Measurements from ENCODE around the gene CA10. TPM values are rescaled to one million over a fixed set of nuclear protein-coding genes. Genes with fewer than 3 reads are reported as not detected.

CA10 gene
- total RNA-seq, 1 donor from 2014 or later = not detected

GRCh38 chr17:51650772-51651171 lies 507.7 kb downstream of the CA10 start:
- no peaks in the 10 kb centered on the region for H3K36me3 Mint-ChIP-seq (ENCODE audit: low read depth)
- H3K27ac Mint-ChIP-seq (ENCODE audit: unreplicated experiment) = no peak overlapping the region
- no peak for DNase-seq (ENCODE audit: low spot score)
- H3K27me3 Mint-ChIP-seq (ENCODE audit: low read depth) = no peaks in the 10 kb centered on the region
- H3K4me1 Mint-ChIP-seq (ENCODE audit: low read depth) = no peaks in the 10 kb centered on the region
- TF ChIP-seq CTCF (IDR thresholded peaks at IDR 0.05) = no peak
- no peaks in the 10 kb centered on the region for H3K9me3 Mint-ChIP-seq (ENCODE audit: low read depth)
- no peak overlapping the region for H3K4me3 Mint-ChIP-seq (ENCODE audit: unreplicated experiment)

- no peaks in the 10 kb centered on the region for H3K4me1 Mint-ChIP-seq (ENCODE audit: low read depth)
- H3K27ac Mint-ChIP-seq (ENCODE audit: unreplicated experiment) = no peak overlapping the region
- no peaks in the 10 kb centered on the region for H3K9me3 Mint-ChIP-seq (ENCODE audit: low read depth)
- no peak overlapping the region for H3K4me3 Mint-ChIP-seq (ENCODE audit: unreplicated experiment)
- DNase-seq (ENCODE audit: low spot score) = no peak
- TF ChIP-seq CTCF (IDR thresholded peaks at IDR 0.05) = no peak
- H3K27me3 Mint-ChIP-seq (ENCODE audit: low read depth) = no peaks in the 10 kb centered on the region
- no peaks in the 10 kb centered on the region for H3K36me3 Mint-ChIP-seq (ENCODE audit: low read depth)
Observed at GRCh38 chr17:51650202-51650601, 508.3 kb downstream of the CA10 start.

GRCh38 chr17:51647826-51648225 lies 510.7 kb downstream of the CA10 start:
- no peak for TF ChIP-seq CTCF (IDR thresholded peaks at IDR 0.05)
- H3K4me1 Mint-ChIP-seq (ENCODE audit: low read depth) = no peaks in the 10 kb centered on the region
- no peak overlapping the region for H3K27ac Mint-ChIP-seq (ENCODE audit: unreplicated experiment)
- H3K4me3 Mint-ChIP-seq (ENCODE audit: unreplicated experiment) = no peak overlapping the region
- no peaks in the 10 kb centered on the region for H3K36me3 Mint-ChIP-seq (ENCODE audit: low read depth)
- H3K27me3 Mint-ChIP-seq (ENCODE audit: low read depth) = peaks cover 2% of the 10 kb centered on the region
- no peaks in the 10 kb centered on the region for H3K9me3 Mint-ChIP-seq (ENCODE audit: low read depth)
- DNase-seq (ENCODE audit: low spot score) = no peak

GRCh38 chr17:51647067-51647466 lies 511.4 kb downstream of the CA10 start:
- Mint-ChIP-seq H3K27me3 (ENCODE audit: low read depth) (peaks cover 2% of the 10 kb centered on the region), H3K27ac (ENCODE audit: unreplicated experiment) (no peak overlapping the region), H3K4me1 (ENCODE audit: low read depth) (no peaks in the 10 kb centered on the region), H3K9me3 (ENCODE audit: low read depth) (no peaks in the 10 kb centered on the region), H3K4me3 (ENCODE audit: unreplicated experiment) (no peak overlapping the region), H3K36me3 (ENCODE audit: low read depth) (no peaks in the 10 kb centered on the region)
- TF ChIP-seq CTCF (IDR thresholded peaks at IDR 0.05) = no peak
- no peak for DNase-seq (ENCODE audit: low spot score)

- DNase-seq (ENCODE audit: low spot score) = no peak
- H3K4me1 Mint-ChIP-seq (ENCODE audit: low read depth) = no peaks in the 10 kb centered on the region
- no peaks in the 10 kb centered on the region for H3K9me3 Mint-ChIP-seq (ENCODE audit: low read depth)
- no peak for TF ChIP-seq CTCF (IDR thresholded peaks at IDR 0.05)
- no peaks in the 10 kb centered on the region for H3K36me3 Mint-ChIP-seq (ENCODE audit: low read depth)
- no peak overlapping the region for H3K27ac Mint-ChIP-seq (ENCODE audit: unreplicated experiment)
- H3K27me3 Mint-ChIP-seq (ENCODE audit: low read depth) = peaks cover 2% of the 10 kb centered on the region
- no peak overlapping the region for H3K4me3 Mint-ChIP-seq (ENCODE audit: unreplicated experiment)
Observed at GRCh38 chr17:51646539-51646938, 512.0 kb downstream of the CA10 start.

Data from chondrocyte (in vitro differentiated cells).